ENCODE results near the gene DDX1.

Gene DDX1

GRCh38 chr2:15638720-15639119 is 47.1 kb downstream of the DDX1 start:
- peak; percentile 72 to 82 for DNase-seq (ENCODE audit: low read depth in 2 of 2)
- no peak overlapping the region for H3K4me3 ChIP-seq (replicated peaks in 1 of 2; ENCODE audit: low read depth in 2 of 2, low read length in 2 of 2)
- no peak for TF ChIP-seq CTCF (IDR thresholded peaks at IDR 0.05; ENCODE audit: low read depth, low read length)

GRCh38 chr2:15639323-15640251 is 47.9 kb downstream of the DDX1 start:
- DNase-seq (ENCODE audit: low read depth in 2 of 2): no peak
- no peak for TF ChIP-seq CTCF (IDR thresholded peaks at IDR 0.05; ENCODE audit: low read depth, low read length)
- H3K4me3 ChIP-seq (replicated peaks in 1 of 2; ENCODE audit: low read depth in 2 of 2, low read length in 2 of 2): no peak overlapping the region

GRCh38 chr2:15640261-15640711 is 48.6 kb downstream of the DDX1 start:
- TF ChIP-seq CTCF (IDR thresholded peaks at IDR 0.05; ENCODE audit: low read depth, low read length): no peak
- H3K4me3 ChIP-seq (replicated peaks in 1 of 2; ENCODE audit: low read depth in 2 of 2, low read length in 2 of 2): no peak overlapping the region
- DNase-seq (ENCODE audit: low read depth in 2 of 2): peak; percentile 85 to 90

- no peak for TF ChIP-seq CTCF (IDR thresholded peaks at IDR 0.05; ENCODE audit: low read depth, low read length)
- H3K4me3 ChIP-seq (replicated peaks in 1 of 2; ENCODE audit: low read depth in 2 of 2, low read length in 2 of 2): no peak overlapping the region
- no peak for DNase-seq (ENCODE audit: low read depth in 2 of 2)
Measured at GRCh38 chr2:15640784-15641183, 49.1 kb downstream of the DDX1 start.

DNA sequence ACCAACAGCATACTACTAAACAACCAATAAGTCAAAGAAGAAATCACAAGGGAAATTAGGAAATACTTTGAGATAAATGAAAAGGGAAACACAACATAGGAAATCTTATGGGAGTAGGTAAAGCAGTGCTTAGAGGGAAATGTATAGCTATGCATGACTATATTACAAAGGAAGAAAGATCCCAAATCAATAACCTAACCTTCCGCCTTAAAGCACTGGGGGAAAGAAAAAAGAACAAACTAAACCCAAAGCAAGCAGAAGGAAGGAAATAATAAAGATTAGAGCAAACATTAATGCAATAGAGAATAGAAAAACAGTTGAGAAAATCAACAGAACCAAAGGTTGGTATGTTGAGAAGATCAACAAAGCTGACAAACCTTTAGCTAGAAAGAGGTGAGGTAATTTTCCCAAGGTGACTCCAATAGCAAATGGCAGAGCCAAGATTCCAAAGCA is 49.9 kb downstream of the DDX1 start:
- H3K4me3 ChIP-seq (replicated peaks in 1 of 2; ENCODE audit: low read depth in 2 of 2, low read length in 2 of 2): no peak overlapping the region
- TF ChIP-seq CTCF (IDR thresholded peaks at IDR 0.05; ENCODE audit: low read depth, low read length): no peak
- DNase-seq (ENCODE audit: low read depth in 2 of 2): no peak

DNA sequence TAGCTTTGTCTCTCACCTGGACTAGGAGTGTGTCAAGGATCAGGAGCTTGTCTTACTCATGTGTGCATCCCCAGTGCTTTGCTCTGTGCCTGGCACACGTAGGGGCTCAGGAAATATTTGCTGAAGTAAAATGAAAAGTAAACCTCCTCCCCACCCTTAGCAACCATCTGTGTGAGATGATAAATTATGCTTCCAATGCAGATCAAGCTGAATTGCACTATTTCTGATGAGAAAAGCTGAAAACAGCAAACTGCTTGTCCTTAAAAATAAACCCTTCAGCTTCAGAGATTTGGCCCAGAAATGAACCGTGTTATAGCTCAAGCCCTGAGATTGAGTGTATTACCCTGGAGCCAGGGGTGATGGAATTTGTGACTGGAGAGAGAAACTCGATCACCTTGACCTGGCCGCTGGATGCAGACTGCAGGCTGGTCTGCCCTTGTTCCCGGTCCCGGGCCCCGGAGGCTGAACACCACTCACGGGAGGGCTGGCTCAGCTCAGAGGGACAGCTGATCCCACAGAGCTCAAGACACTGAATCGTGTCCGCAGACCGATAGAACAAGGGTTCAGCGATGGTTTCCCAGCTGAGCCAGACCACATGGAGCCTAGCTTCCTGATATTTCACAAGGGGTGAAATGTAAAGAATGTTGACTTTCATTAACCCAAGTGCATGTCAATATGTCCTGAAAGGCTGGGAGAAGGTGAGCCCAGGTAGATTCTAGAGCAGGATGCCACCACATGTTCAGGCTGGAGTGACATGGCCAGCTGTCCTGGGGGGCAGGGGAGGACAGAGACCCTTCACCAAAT is 50.5 kb downstream of the DDX1 start:
- peak in 1 of 2 donors; percentile 14 for DNase-seq (ENCODE audit: low read depth in 2 of 2)
- TF ChIP-seq CTCF (IDR thresholded peaks at IDR 0.05; ENCODE audit: low read depth, low read length): no peak
- no peak overlapping the region for H3K4me3 ChIP-seq (replicated peaks in 1 of 2; ENCODE audit: low read depth in 2 of 2, low read length in 2 of 2)
